SK-N-SH (cell line): ENCODE measurements around the gene MYH10. TPM values are rescaled to one million over a fixed set of nuclear protein-coding genes. Genes with fewer than 3 reads are reported as not detected.

Experiments used
- CTCF ChIA-PET: fragments of 300-600, 350-600 bp; formaldehyde crosslinking; extraction: SDS; loops from one replicate; lab custom pipeline; 2021; lab: Yijun Ruan, JAX
- POLR2A ChIA-PET: fragments of 350-600 bp; sonication (Branson Sonifier 250); formaldehyde crosslinking; extraction: SDS; loops from one replicate; lab custom pipeline; 2020; ENCODE audit warnings: antibody characterized with exemption, inconsistent platforms; lab: Yijun Ruan, JAX
- DNase-seq: peaks from one replicate; pipeline ENCODE4 v3.0.0; 2012
- H2AFZ ChIP-seq: fragments of 200-600 bp; sonication (generic); 2 replicates; pipeline ENCODE4 v1.8.1; 2016; ENCODE audit warnings: antibody characterized with exemption, mild to moderate bottlenecking, low read depth
- H3F3A ChIP-seq: fragments of 200-600 bp; sonication (generic); replicated peaks from 2 replicates; pipeline ENCODE3; 2016; ENCODE audit warnings: antibody characterized with exemption, mild to moderate bottlenecking; ENCODE audit not compliant: insufficient read depth
- H3K27ac ChIP-seq, 2 experiments: fragments of 200-500 bp in 1 of 2; fragments of 200-600 bp in 1 of 2; sonication (Bioruptor generic) in 1 of 2; sonication (generic), shearing (Covaris generic) in 1 of 2; 2 replicates each; pipeline versions ENCODE4 v1.5.1 to v1.6.1; 2014 to 2016; ENCODE audit warnings: low read depth in 2 of 2, inconsistent platforms in 1 of 2, low read length in 1 of 2, mild to moderate bottlenecking in 1 of 2, mixed read lengths in 1 of 2
- H3K27me3 ChIP-seq: fragments of 200-600 bp; sonication (generic), shearing (Covaris generic); 2 replicates; pipeline ENCODE4 v1.6.1; 2016; ENCODE audit warnings: mixed run types; ENCODE audit not compliant: insufficient read depth
- H3K36me3 ChIP-seq, 2 experiments: fragments of 200-500 bp in 1 of 2; fragments of 200-600 bp in 1 of 2; sonication (Bioruptor generic) in 1 of 2; sonication (generic) in 1 of 2; replicated peaks in 1 of 2; 2 replicates each; pipeline versions ENCODE3 to v1.5.1; 2014 to 2016; ENCODE audit warnings: low read length in 1 of 2, mild to moderate bottlenecking in 1 of 2; ENCODE audit not compliant: insufficient read depth in 2 of 2, control insufficient read depth in 1 of 2
- H3K4me1 ChIP-seq, 2 experiments: fragments of 200-500 bp in 1 of 2; fragments of 200-600 bp in 1 of 2; sonication (Bioruptor generic) in 1 of 2; sonication (generic), shearing (Covaris generic) in 1 of 2; 2 replicates each; pipeline versions ENCODE4 v1.5.1 to v1.6.1; 2014 to 2016; ENCODE audit warnings: low read depth in 1 of 2, low read length in 1 of 2, mixed run types in 1 of 2; ENCODE audit not compliant: insufficient read depth in 2 of 2, control insufficient read depth in 1 of 2
- H3K4me2 ChIP-seq: fragments of 200-600 bp; sonication (generic), shearing (Covaris generic); 2 replicates; pipeline ENCODE4 v1.6.1; 2017; ENCODE audit warnings: mixed run types
- H3K4me3 ChIP-seq, 2 experiments: fragments of 200-500 bp in 1 of 2; fragments of 200-600 bp in 1 of 2; sonication (Bioruptor generic) in 1 of 2; sonication (generic), shearing (Covaris generic) in 1 of 2; 2 replicates each; pipeline versions ENCODE4 v1.5.1 to v1.8.1; 2014 to 2016; ENCODE audit warnings: low read depth in 2 of 2, inconsistent platforms in 1 of 2, low read length in 1 of 2, mild to moderate bottlenecking in 1 of 2, mixed read lengths in 1 of 2, moderate library complexity in 1 of 2
- H3K79me2 ChIP-seq: fragments of 200-600 bp; sonication (generic); 2 replicates; pipeline ENCODE4 v1.8.1; 2017; ENCODE audit warnings: mild to moderate bottlenecking; ENCODE audit not compliant: insufficient read depth
- H3K9ac ChIP-seq: fragments of 200-600 bp; sonication (generic); 2 replicates; pipeline ENCODE4 v1.6.1; 2017; ENCODE audit warnings: mixed run types
- H3K9me2 ChIP-seq: fragments of 200-600 bp; sonication (generic); 2 replicates; pipeline ENCODE4 v1.6.1; 2017; ENCODE audit warnings: mixed run types
- H3K9me3 ChIP-seq: fragments of 200-600 bp; sonication (generic); 2 replicates; pipeline ENCODE4 v1.6.1; 2017; ENCODE audit warnings: mixed run types, mild to moderate bottlenecking, moderate library complexity
- H4K20me1 ChIP-seq: fragments of 200-600 bp; sonication (generic); 2 replicates; pipeline ENCODE4 v1.6.1; 2017; ENCODE audit warnings: mild to moderate bottlenecking, mixed run types; ENCODE audit not compliant: insufficient read depth
- CTCF ChIP-seq: fragments of 200-600 bp; sonication (generic); IDR thresholded peaks from 2 replicates; pipeline ENCODE4 v1.6.1; 2017; ENCODE audit warnings: antibody characterized with exemption, mild to moderate bottlenecking, moderate library complexity
- EP300 ChIP-seq, 2 experiments: IDR thresholded peaks; 2 replicates each; pipeline versions ENCODE4 v1.4.0 to v1.6.1; 2012; ENCODE audit warnings: borderline replicate concordance in 1 of 2, low read depth in 1 of 2, low read length in 1 of 2
- GATA2 ChIP-seq: sonication (generic); formaldehyde crosslinking; IDR thresholded peaks from 2 replicates; pipeline ENCODE4 v1.5.0; 2020; ENCODE audit warnings: mild to moderate bottlenecking, missing genetic modification reagents
- MXI1 ChIP-seq: IDR thresholded peaks from 2 replicates; pipeline ENCODE4 v1.6.1; 2012; ENCODE audit warnings: mild to moderate bottlenecking, low read depth, low read length, improper control_type of control experiment
- NFIC ChIP-seq: IDR thresholded peaks from 2 replicates; pipeline ENCODE4 v1.4.0; 2012; ENCODE audit warnings: borderline replicate concordance
- NRF1 ChIP-seq: IDR thresholded peaks from 2 replicates; pipeline ENCODE4 v1.6.1; 2012; ENCODE audit warnings: low read depth, mild to moderate bottlenecking, low read length
- PBX3 ChIP-seq: IDR thresholded peaks from 2 replicates; pipeline ENCODE4; 2012
- TAF1 ChIP-seq: IDR thresholded peaks from 2 replicates; pipeline ENCODE4 v1.6.1; 2012; ENCODE audit warnings: low read depth, mild to moderate bottlenecking, low read length, moderate library complexity, borderline replicate concordance
- TCF12 ChIP-seq: IDR thresholded peaks from 2 replicates; pipeline ENCODE4 v1.4.0; 2012
- USF1 ChIP-seq: IDR thresholded peaks from 2 replicates; pipeline ENCODE4 v1.4.0; 2012; ENCODE audit warnings: low read depth, borderline replicate concordance
- WGBS: methylation state at CpG from one replicate; pipeline ENCODE4 v1.1.6; 2017; ENCODE audit warnings: low lambda C conversion rate; 5-methylcytosine and 5-hydroxymethylcytosine counted together
- polyA plus RNA-seq, 3 experiments: library from polyadenylated mRNA; depleted of rRNA; stranded (reverse); fragments of >200 nt; gene quantifications; 2 replicates each; pipeline ENCODE4 v1.2.3, GENCODE V29; 2012

The MYH10 gene
- polyA plus RNA-seq, 1 of the 3 experiments (the other 2 are of a cell fraction) = 64.2 TPM

GRCh38 chr17:8629371-8630226, 926 bp downstream of the MYH10 start:
- no peaks in the 10 kb centered on the region for H3K36me3 ChIP-seq
- peak overlapping the region; percentile 78 for H2AFZ ChIP-seq
- H3K27ac ChIP-seq = peak overlapping the region; percentile 70 to 88
- peaks cover 24% of the 10 kb centered on the region for H4K20me1 ChIP-seq
- POLR2A ChIA-PET = interaction anchor here (0.9 to 1.4 kb wide), 3 partner anchors 19 to 253 kb away, joined by 3 to 5 read pairs (median 4); partner anchors contain the start of genes KRABD2 and RPL26
- H3K9me3 ChIP-seq = no peaks in the 10 kb centered on the region
- peak overlapping the region; percentile 96 for H3K4me2 ChIP-seq
- peaks cover 6% of the 10 kb centered on the region for H3F3A ChIP-seq
- no peaks in the 10 kb centered on the region for H3K9me2 ChIP-seq
- H3K27me3 ChIP-seq = no peaks in the 10 kb centered on the region
- peak overlapping the region; percentile 93 to 94 for H3K4me3 ChIP-seq
- CTCF ChIA-PET = interaction anchor here (1.0 to 1.5 kb wide), 8 partner anchors 11 to 220 kb away, joined by 3 to 11 read pairs (median 4); no protein-coding TSS in a partner anchor
- peaks cover 58% of the 10 kb centered on the region for H3K79me2 ChIP-seq
- peak overlapping the region; percentile 92 for H3K9ac ChIP-seq
- DNase-seq = peak; percentile 67
- H3K4me1 ChIP-seq = peaks cover 10 to 13% of the 10 kb centered on the region in 2 experiments; a peak in 3 of 4 replicates
- under 1% methylated on average over 30 of the region's 76 CpGs for WGBS
- TF ChIP-seq MXI1 (peak; percentile 7; the same call in 1 of the 2 replicates), NRF1 (no peak)

- no peaks in the 10 kb centered on the region for H3K27me3 ChIP-seq
- H3K9ac ChIP-seq = peak overlapping the region; percentile 92; the same call in 1 of the 2 replicates
- peak; percentile 43 for DNase-seq
- H2AFZ ChIP-seq = peak overlapping the region; percentile 43; the same call in 1 of the 2 replicates
- ChIA-PET POLR2A (interaction anchor here (0.9 to 1.2 kb wide), 2 partner anchors 20 to 252 kb away, joined by 3 to 4 read pairs; partner anchors contain the start of gene KRABD2), CTCF (interaction anchor here (1.5 kb wide), 1 partner anchor 118 kb away, joined by 6 read pairs; no protein-coding TSS in a partner anchor)
- H3K4me1 ChIP-seq = peaks cover 10 to 13% of the 10 kb centered on the region in 2 experiments; a peak in 3 of 4 replicates
- H4K20me1 ChIP-seq = peaks cover 33% of the 10 kb centered on the region
- 20% methylated on average over 8 of the region's 8 CpGs for WGBS
- peaks cover 67% of the 10 kb centered on the region for H3K79me2 ChIP-seq
- peak overlapping the region; percentile 96 for H3K4me2 ChIP-seq
- H3K36me3 ChIP-seq = no peaks in the 10 kb centered on the region
- peak overlapping the region; percentile 57 to 88 for H3K27ac ChIP-seq
- no peaks in the 10 kb centered on the region for H3K9me3 ChIP-seq
- H3K9me2 ChIP-seq = no peaks in the 10 kb centered on the region
- TF ChIP-seq GATA2 (CRISPR knock-in tag) (peak; percentile 45), NFIC (no peak), CTCF (no peak), TAF1 (no peak), TCF12 (no peak), PBX3 (no peak), USF1 (no peak), EP300 (IDR thresholded peaks at IDR 0.05; ENCODE audit: borderline replicate concordance in 1 of 2, low read depth in 1 of 2, low read length in 1 of 2) (no peak)
- peak overlapping the region; percentile 93 to 94 for H3K4me3 ChIP-seq
- H3F3A ChIP-seq = peaks cover 6% of the 10 kb centered on the region
These were observed 1.8 kb downstream of the MYH10 start for GRCh38 chr17:8628609-8629169.
